Transverse colon (tissue), 4 donors: ENCODE measurements around the gene ALPK3. TPM values are rescaled to one million over a fixed set of nuclear protein-coding genes. Genes with fewer than 3 reads are reported as not detected.

ENCODE experiments used
- DNase-seq: peaks from one replicate; pipeline ENCODE4 v3.0.0-alpha.2; 2019
- H3K27ac ChIP-seq, 4 donors: fragments of 200-600 bp; sonication (generic); 2 replicates each; pipeline ENCODE4 v1.5.1; 2016 to 2018; ENCODE audit warnings: inconsistent platforms in 4 of 4
- H3K27me3 ChIP-seq: fragments of 200-600 bp; sonication (generic); 2 replicates; pipeline ENCODE4 v1.5.1; 2017; ENCODE audit warnings: inconsistent platforms
- H3K36me3 ChIP-seq, 4 donors: fragments of 200-600 bp; sonication (generic); 2 replicates each; pipeline ENCODE4 v1.5.1; 2017 to 2019; ENCODE audit warnings: inconsistent platforms in 4 of 4
- H3K4me1 ChIP-seq, 4 donors: fragments of 200-600 bp; sonication (generic); 2 replicates each; pipeline ENCODE4 v1.5.1; 2017 to 2020; ENCODE audit warnings: inconsistent platforms in 4 of 4
- H3K4me3 ChIP-seq, 4 donors: fragments of 200-600 bp; sonication (generic); 1 replicate in 1 of 4; 2 replicates in 3 of 4; pipeline versions ENCODE4 v1.5.1 to v1.6.1; 2017 to 2019; ENCODE audit warnings: inconsistent platforms in 4 of 4
- H3K9me3 ChIP-seq, 2 donors: fragments of 200-600 bp; sonication (generic); 2 replicates each; pipeline ENCODE4 v1.5.1; 2017 to 2019; ENCODE audit warnings: inconsistent platforms in 2 of 2
- EP300 ChIP-seq: sonication (generic); formaldehyde crosslinking; IDR thresholded peaks from one replicate; pipeline ENCODE4 v1.6.1; 2017; ENCODE audit warnings: antibody characterized with exemption, low read depth
- POLR2A ChIP-seq: fragments of 450-650 bp; IDR thresholded peaks from one replicate; pipeline ENCODE4 v1.6.1; 2016; ENCODE audit warnings: antibody characterized with exemption, mild to moderate bottlenecking, moderate library complexity
- POLR2AphosphoS5 ChIP-seq, 3 donors: sonication (generic); formaldehyde crosslinking; IDR thresholded peaks; one replicate each; pipeline ENCODE4 v1.6.1; 2016; ENCODE audit warnings: antibody characterized with exemption in 3 of 3
- WGBS, 2 donors: methylation state at CpG; one replicate each; pipeline ENCODE4 v1.1.5; 2018; ENCODE audit warnings: low coverage in 1 of 2; 5-methylcytosine and 5-hydroxymethylcytosine counted together
- in situ Hi-C, 4 donors: fragments of 200-750 bp; cut with MboI; loops; one replicate each; pipeline versions ENCODE4 v1.15.0 to v1.15.1; 2017; ENCODE audit warnings: low sequenced_read_pairs in 3 of 4, low pct_ligation_motif_present in 1 of 4, low pct_unique_long_range_greater_than_20kb in 1 of 4
- intact Hi-C: fragments of 100-400 bp; cut with DNase I; formaldehyde crosslinking; loops from one replicate; pipeline ENCODE4 v1.15.1; 2023; ENCODE audit warnings: low total_unique reads
- total RNA-seq, 4 donors: library from RNA; depleted of rRNA; stranded (reverse); fragments of >200 nt; gene quantifications; one replicate each; pipeline ENCODE4 v1.1.0, GENCODE V29; 2016
- TF ChIP-seq, protein P1 (sequence below), 5 experiments: fragments of 200-600 bp in 3 of 5; fragments of 450-650 bp in 2 of 5; sonication (generic) in 3 of 5; IDR thresholded peaks; 1 replicate in 2 of 5; 2 replicates in 3 of 5; pipeline ENCODE4 v1.5.1; 2016 to 2017; ENCODE audit warnings: antibody characterized with exemption in 5 of 5, inconsistent platforms in 3 of 5, mild to moderate bottlenecking in 2 of 5, moderate library complexity in 1 of 5

Gene ALPK3
- total RNA-seq, 4 donors from 2014 or later: 1.1 to 4.6 (median 2.8) TPM

DNA sequence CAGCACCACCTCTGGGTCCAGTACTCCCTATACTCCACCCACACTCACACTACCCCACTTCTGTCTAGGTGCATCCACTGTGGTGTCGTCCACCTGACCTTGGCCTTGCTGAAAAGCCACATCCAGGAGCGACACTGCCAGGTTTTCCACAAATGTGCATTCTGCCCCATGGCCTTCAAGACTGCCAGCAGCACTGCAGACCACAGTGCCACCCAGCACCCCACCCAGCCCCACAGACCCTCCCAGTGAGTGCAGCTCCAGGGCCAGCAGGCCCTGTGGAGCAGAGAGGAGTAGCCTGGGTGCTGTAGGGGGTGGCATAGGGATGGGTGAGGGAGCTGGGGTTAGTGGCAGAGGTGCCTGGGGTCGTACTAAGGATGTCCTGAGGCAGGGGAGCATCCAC is 19.4 kb upstream of the ALPK3 start:
- no peaks in the 10 kb centered on the region for H3K9me3 ChIP-seq
- no peak for DNase-seq
- intact Hi-C loops (no loop called here), in situ Hi-C loops (no loop called here)
- 94% methylated on average over 3 of the region's 3 CpGs; no CpG with 5 or more reads in 1 of the 2 donors for WGBS, 2 donors
- no peak overlapping the region for H3K4me3 ChIP-seq
- no peaks in the 10 kb centered on the region for H3K4me1 ChIP-seq
- no peak overlapping the region for H3K27ac ChIP-seq
- H3K27me3 ChIP-seq: no peaks in the 10 kb centered on the region
- H3K36me3 ChIP-seq: peaks cover 0 to 51% (median 23%) of the 10 kb centered on the region in 4 donors
- no peak for TF ChIP-seq POLR2AphosphoS5 (IDR thresholded peaks at IDR 0.05)
- no peak for TF ChIP-seq EP300
- no peak for TF ChIP-seq POLR2A
- TF ChIP-seq, protein P1, sequence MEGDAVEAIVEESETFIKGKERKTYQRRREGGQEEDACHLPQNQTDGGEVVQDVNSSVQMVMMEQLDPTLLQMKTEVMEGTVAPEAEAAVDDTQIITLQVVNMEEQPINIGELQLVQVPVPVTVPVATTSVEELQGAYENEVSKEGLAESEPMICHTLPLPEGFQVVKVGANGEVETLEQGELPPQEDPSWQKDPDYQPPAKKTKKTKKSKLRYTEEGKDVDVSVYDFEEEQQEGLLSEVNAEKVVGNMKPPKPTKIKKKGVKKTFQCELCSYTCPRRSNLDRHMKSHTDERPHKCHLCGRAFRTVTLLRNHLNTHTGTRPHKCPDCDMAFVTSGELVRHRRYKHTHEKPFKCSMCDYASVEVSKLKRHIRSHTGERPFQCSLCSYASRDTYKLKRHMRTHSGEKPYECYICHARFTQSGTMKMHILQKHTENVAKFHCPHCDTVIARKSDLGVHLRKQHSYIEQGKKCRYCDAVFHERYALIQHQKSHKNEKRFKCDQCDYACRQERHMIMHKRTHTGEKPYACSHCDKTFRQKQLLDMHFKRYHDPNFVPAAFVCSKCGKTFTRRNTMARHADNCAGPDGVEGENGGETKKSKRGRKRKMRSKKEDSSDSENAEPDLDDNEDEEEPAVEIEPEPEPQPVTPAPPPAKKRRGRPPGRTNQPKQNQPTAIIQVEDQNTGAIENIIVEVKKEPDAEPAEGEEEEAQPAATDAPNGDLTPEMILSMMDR (IDR thresholded peaks at IDR 0.05): no peak

DNA sequence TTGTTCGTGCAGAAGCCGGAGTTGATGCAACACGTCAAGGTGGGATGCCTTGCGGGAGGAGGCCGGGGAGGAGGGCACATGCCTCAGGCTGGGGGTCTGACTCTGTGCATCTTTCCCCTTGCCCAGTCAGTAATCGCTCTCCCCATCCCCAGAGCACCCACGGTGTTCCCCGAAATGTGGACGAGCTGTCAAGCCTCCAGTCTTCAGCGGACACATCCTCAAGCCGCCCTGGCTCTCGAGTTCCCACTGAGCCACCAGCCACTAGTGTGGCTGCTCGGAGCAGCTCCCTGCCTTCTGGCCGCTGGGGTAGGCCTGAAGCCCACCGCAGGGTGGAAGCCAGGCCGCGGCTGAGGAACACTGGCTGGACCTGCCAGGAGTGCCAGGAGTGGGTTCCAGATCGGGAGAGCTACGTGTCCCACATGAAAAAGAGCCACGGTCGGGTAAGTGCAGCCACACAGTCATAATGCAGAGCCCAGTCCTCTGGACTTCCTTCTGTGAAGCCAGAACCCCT is 18.7 kb upstream of the ALPK3 start:
- Histone ChIP-seq H3K36me3 (peaks cover 0 to 47% (median 22%) of the 10 kb centered on the region in 4 donors), H3K27me3 (no peaks in the 10 kb centered on the region), H3K4me1 (no peaks in the 10 kb centered on the region), H3K27ac (no peak overlapping the region), H3K9me3 (no peaks in the 10 kb centered on the region), H3K4me3 (no peak overlapping the region)
- in situ Hi-C loops: no loop called here
- TF ChIP-seq, protein P1 (IDR thresholded peaks at IDR 0.05): no peak
- TF ChIP-seq POLR2AphosphoS5 (IDR thresholded peaks at IDR 0.05) (no peak), POLR2A (no peak), EP300 (no peak)
- 95% methylated on average over 21 of the region's 21 CpGs; no CpG with 5 or more reads in 1 of the 2 donors for WGBS, 2 donors
- intact Hi-C loops: no loop called here
- no peak for DNase-seq

DNA sequence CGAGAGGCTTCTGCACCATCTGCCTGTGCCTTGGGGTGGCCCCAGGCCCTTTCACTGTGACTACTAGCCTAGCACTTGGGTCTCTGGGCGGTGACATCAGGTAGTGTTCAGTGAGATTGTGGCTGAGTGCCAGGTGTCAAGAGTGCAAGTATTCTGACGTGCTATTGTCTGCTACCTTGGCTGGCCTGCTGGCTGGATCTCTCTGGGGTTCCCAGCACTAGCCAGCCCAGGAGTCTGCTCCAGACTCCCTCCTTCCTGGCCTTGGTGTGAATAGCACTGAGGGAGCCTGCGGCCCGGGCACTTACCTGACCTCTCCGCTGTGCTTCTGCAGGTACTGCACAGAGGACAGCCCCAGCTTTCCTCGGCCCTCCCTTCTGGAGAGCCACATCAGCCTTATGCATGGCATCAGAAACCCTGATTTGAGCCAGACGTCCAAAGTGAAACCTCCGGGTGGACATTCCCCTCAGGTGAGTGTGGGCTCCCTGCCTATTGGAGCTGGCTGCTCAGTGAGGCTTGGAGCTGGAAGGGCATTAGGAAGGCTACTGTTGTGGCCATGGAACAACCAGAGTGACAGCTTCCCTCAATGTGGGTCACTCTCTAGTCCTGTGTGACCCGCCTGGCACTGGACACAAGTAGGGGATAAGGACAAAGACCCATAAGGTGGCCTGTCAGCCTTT is 17.5 kb upstream of the ALPK3 start:
- intact Hi-C loops: no loop called here
- peaks cover 0 to 47% (median 21%) of the 10 kb centered on the region in 4 donors for H3K36me3 ChIP-seq

GRCh38 chr15:84800365-84800806 is 16.8 kb upstream of the ALPK3 start:
- Histone ChIP-seq H3K4me1 (no peaks in the 10 kb centered on the region), H3K9me3 (no peaks in the 10 kb centered on the region), H3K27me3 (no peaks in the 10 kb centered on the region), H3K4me3 (no peak overlapping the region), H3K27ac (no peak overlapping the region), H3K36me3 (peaks cover 0 to 43% (median 21%) of the 10 kb centered on the region in 4 donors)
- WGBS, 2 donors: 67 to 83% methylated on average over 1 to 3 of the region's 3 CpGs
- no peak for DNase-seq
- in situ Hi-C loops (no loop called here), intact Hi-C loops (no loop called here)
- TF ChIP-seq POLR2AphosphoS5 (IDR thresholded peaks at IDR 0.05): no peak
- TF ChIP-seq POLR2A: no peak
- TF ChIP-seq EP300: no peak
- TF ChIP-seq, protein P1 (IDR thresholded peaks at IDR 0.05): no peak

More for the DNA sequence above, 17.5 kb upstream of the ALPK3 start:
- Histone ChIP-seq H3K4me1 (no peaks in the 10 kb centered on the region), H3K27me3 (no peaks in the 10 kb centered on the region), H3K27ac (no peak overlapping the region), H3K9me3 (no peaks in the 10 kb centered on the region), H3K4me3 (no peak overlapping the region)
- 90% methylated on average over 10 of the region's 10 CpGs; no CpG with 5 or more reads in 1 of the 2 donors for WGBS, 2 donors
- TF ChIP-seq POLR2A (no peak), EP300 (no peak), POLR2AphosphoS5 (IDR thresholded peaks at IDR 0.05) (no peak)
- TF ChIP-seq, protein P1 (IDR thresholded peaks at IDR 0.05): no peak
- DNase-seq: no peak
- in situ Hi-C loops: no loop called here
